IPS-20b (cell line): ENCODE measurements around the gene NSD2.

Experiments
- H3K27ac ChIP-seq: one replicate; pipeline ENCODE4 v1.5.1; 2013; ENCODE audit warnings: low read length
- H3K27me3 ChIP-seq: 2 replicates; pipeline ENCODE4 v1.6.1; 2013; ENCODE audit warnings: mild to moderate bottlenecking, low read length, inconsistent platforms; ENCODE audit not compliant: insufficient read depth
- H3K36me3 ChIP-seq: 2 replicates; pipeline ENCODE4 v1.6.1; 2013; ENCODE audit warnings: low read depth, mild to moderate bottlenecking, inconsistent platforms, low read length, moderate library complexity; ENCODE audit not compliant: insufficient read depth
- H3K4me1 ChIP-seq: 2 replicates; pipeline ENCODE4 v1.6.1; 2013; ENCODE audit warnings: mild to moderate bottlenecking, control low read depth, inconsistent platforms, low read length, moderate library complexity; ENCODE audit not compliant: insufficient read depth
- H3K4me3 ChIP-seq: 2 replicates; pipeline ENCODE4 v1.5.1; 2013; ENCODE audit warnings: mild to moderate bottlenecking, low read length, inconsistent platforms
- H3K9ac ChIP-seq: 2 replicates; pipeline ENCODE4 v1.6.1; 2013; ENCODE audit warnings: low read depth, mild to moderate bottlenecking, inconsistent platforms, low read length, moderate library complexity
- H3K9me3 ChIP-seq: 2 replicates; pipeline ENCODE4 v1.6.1; 2013; ENCODE audit warnings: mild to moderate bottlenecking, low read depth, low read length, inconsistent platforms; ENCODE audit not compliant: insufficient read depth

The NSD2 gene

DNA sequence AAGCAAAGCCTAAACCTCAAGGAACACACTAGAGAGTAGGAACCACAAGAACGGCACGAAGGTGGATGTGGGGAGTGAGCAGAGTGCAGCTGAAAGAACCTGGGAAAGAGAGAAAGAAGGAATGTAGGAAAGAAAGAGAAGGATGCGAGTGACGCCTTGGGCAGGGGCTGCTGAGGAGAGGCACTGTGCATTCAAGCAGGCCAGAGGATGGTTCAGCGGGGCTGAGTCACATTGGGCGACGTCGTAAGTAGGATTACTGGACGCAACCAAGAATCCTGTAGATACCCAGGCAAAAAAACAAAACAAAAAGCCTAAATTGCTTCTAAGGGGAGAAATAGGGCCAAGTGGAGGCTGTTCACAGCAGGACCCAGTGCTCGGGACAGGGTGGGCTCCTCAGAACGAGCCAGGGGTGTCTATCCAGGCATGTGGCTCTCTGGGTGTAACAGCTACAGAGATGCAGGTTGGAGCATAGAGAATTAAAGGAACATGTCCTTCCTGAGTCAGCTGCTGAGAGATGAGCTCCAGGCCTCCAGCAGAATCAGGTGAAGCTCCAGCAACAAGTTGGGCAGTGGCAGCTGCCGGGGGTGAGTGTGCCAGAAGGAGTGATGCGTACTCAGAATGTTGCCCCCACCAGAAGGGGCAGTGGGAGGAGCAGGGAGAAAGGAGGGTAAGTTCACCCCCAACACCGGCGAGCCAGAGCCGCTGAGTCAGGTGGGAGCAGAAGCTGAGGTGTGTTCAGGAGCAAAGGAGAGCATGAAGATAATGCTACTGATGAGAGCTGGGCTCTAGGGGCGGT, 98.9 kb downstream of the NSD2 start:
- Histone ChIP-seq H3K9me3 (no peaks in the 10 kb centered on the region), H3K9ac (no peak overlapping the region), H3K27ac (no peak overlapping the region), H3K36me3 (peaks cover 78% of the 10 kb centered on the region), H3K27me3 (no peaks in the 10 kb centered on the region), H3K4me1 (no peaks in the 10 kb centered on the region), H3K4me3 (no peak overlapping the region)

DNA sequence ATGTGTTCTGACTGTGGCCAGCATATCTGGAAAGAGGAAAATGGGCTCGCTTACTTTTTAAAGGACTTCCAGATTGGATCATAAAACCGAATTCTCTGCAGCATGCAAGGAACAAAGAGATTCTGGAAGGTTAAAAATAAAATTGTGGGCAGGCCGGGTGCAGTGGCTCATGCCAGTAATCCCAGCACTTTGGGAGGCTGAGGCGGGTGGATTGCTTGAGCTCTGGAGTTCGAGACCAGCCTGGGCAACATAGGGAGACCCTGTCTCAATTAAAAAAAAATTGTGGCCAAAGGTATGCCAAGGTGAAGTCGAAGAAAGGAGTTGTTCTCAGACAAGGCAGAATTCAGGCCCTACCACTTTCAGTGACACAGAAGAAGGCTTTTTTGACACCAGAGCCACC, 99.7 kb downstream of the NSD2 start:
- H3K27me3 ChIP-seq: no peaks in the 10 kb centered on the region
- no peaks in the 10 kb centered on the region for H3K9me3 ChIP-seq
- H3K9ac ChIP-seq: no peak overlapping the region

DNA sequence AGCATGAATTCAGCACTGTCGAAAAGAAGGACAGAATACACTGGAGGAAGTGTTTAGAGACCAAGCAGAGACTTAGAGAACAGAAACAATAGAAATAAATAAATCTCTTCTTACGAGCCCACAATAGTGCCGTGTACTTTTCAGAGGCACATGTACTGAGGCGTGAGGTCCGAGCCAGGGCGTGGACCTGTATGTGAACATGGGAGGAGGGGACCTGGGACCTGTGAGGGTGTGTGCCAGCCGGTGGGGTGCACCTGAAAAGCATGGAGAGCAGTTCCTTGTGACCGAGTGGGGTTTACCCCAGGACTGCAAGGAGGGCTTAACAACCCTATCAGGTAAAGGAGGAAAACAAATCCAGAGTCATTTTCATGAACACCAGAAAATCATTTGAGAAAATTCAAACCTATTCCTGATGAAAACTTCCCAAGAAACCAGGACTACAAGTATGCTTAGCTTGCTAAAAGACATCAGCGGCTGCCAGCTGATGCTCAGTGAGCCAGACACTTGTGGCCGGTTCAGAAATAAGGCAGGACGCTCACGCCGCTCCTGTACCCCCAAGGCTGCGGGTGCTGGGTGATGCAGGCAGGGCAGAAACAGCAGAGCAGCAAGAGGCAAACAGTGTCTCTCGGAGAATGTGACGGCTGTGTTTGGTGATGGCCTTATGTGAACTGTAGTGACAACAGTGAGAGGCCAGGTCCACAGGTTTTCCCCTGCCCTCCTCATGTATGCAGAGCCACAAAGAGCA, 100.4 kb downstream of the NSD2 start:
- Histone ChIP-seq H3K4me1 (no peaks in the 10 kb centered on the region), H3K27ac (no peak overlapping the region), H3K36me3 (peaks cover 81% of the 10 kb centered on the region), H3K4me3 (no peak overlapping the region), H3K9me3 (no peaks in the 10 kb centered on the region), H3K9ac (no peak overlapping the region), H3K27me3 (no peaks in the 10 kb centered on the region)

More for the DNA sequence above, 99.7 kb downstream of the NSD2 start:
- no peak overlapping the region for H3K27ac ChIP-seq
- no peaks in the 10 kb centered on the region for H3K4me1 ChIP-seq
- no peak overlapping the region for H3K4me3 ChIP-seq
- H3K36me3 ChIP-seq: peaks cover 78% of the 10 kb centered on the region

DNA sequence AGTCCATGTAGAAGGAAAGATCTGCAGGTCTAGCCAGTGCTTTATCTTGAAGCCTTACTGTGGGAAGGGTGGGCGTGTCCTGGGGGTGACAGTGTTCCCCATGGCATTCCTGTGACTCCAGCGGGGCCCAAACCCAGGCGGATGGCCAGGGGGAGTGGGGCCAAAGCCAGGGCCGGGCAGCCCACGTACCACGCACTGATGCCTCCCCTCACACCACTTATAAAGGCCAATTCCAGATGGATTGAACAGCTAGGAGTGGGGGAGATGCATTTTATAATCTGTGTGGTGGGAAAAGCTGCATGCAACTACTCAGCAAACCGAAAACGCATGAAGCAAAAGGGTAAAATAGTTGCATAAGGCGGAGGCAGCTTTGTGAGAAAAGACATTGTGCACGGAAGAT, 101.2 kb downstream of the NSD2 start:
- Histone ChIP-seq H3K4me1 (no peaks in the 10 kb centered on the region), H3K36me3 (peaks cover 88% of the 10 kb centered on the region), H3K4me3 (no peak overlapping the region), H3K9me3 (no peaks in the 10 kb centered on the region), H3K9ac (no peak overlapping the region), H3K27ac (no peak overlapping the region), H3K27me3 (no peaks in the 10 kb centered on the region)

DNA sequence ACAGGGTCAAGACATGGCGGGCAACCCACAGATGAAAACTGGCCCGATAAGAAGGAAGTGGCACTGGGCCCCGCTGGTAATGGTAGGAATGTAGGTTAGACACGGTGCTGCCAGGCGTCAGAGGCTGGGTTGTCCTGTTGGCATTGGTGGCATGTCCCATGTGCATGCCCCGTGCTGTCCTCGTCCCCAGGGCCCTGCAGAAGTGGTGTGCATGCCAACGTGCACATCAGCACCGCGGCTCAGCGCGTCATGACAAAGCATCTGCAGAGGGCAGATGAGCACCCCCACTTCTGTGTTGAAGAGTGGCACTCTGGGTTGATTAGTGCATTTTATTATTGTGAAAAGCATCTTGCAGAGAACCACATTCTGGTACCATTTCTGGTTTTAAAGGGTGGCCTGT, 102.0 kb downstream of the NSD2 start:
- Histone ChIP-seq H3K27me3 (no peaks in the 10 kb centered on the region), H3K27ac (no peak overlapping the region), H3K9me3 (no peaks in the 10 kb centered on the region)

DNA sequence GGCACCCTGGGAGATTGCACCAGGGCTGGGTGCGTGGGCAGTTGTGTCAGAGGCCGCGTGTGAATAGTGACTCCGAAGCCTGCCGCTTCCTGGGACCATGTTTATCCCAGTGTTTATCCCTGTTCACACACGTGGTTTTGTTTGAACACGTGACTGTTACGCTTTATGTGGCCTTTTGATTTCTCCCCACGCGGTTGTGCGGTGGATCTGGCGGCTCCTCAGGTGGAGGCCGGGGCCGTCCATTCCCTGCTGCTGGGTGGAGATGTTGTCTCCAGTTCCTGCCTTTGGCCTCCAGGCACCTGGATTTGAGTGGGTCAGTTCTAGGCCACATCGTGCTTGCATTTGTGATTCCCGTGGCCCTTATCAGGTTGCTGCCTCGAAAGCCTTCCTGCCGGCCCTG, 102.5 kb downstream of the NSD2 start:
- Histone ChIP-seq H3K4me1 (no peaks in the 10 kb centered on the region), H3K4me3 (no peak overlapping the region), H3K36me3 (peaks cover 87% of the 10 kb centered on the region), H3K27ac (no peak overlapping the region), H3K27me3 (no peaks in the 10 kb centered on the region), H3K9me3 (no peaks in the 10 kb centered on the region), H3K9ac (no peak overlapping the region)

More for the DNA sequence above, 102.0 kb downstream of the NSD2 start:
- Histone ChIP-seq H3K36me3 (peaks cover 87% of the 10 kb centered on the region), H3K4me1 (no peaks in the 10 kb centered on the region), H3K9ac (no peak overlapping the region), H3K4me3 (no peak overlapping the region)

DNA sequence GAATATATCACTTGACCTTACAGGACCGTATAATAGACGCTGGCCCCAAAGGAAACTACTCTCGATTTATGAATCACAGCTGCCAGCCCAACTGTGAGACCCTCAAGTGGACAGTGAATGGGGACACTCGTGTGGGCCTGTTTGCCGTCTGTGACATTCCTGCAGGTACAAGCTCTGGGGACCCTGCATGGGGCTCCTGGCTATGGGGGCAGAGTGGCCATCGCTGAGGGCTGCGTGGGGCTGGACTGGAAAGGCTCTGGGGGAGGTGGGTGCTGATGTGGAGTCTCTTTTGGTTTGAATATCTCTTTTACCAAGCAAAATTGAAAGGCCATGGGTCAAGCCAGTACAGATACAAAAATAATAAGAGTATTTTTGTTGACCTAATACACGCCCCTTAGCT, 103.6 kb downstream of the NSD2 start:
- Histone ChIP-seq H3K9ac (no peak overlapping the region), H3K27ac (no peak overlapping the region), H3K4me3 (no peak overlapping the region)

DNA sequence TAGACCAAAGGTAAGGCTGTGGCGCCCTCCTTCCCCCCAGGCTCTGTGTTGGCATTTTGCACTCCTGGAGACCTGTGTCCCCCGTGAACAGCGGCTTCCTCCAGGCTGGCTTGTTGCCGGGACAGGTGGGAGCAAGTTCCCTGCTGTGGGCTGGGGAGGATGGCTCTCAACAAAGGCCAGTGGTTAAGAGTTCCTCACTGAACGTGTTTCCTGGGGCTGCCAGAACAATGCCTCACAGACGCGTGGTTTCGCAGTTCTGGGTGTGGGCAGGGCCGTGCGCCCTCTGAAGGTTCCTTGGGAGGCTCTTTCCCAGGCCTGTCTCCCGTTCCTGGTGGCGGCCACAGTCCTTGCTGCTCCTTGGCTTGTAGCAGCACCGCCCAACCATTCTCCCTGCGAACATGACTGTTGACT, 104.2 kb downstream of the NSD2 start:
- Histone ChIP-seq H3K36me3 (peaks cover 88% of the 10 kb centered on the region), H3K4me3 (no peak overlapping the region)

More for the DNA sequence above, 103.6 kb downstream of the NSD2 start:
- Histone ChIP-seq H3K27me3 (no peaks in the 10 kb centered on the region), H3K36me3 (peaks cover 88% of the 10 kb centered on the region), H3K4me1 (no peaks in the 10 kb centered on the region), H3K9me3 (no peaks in the 10 kb centered on the region)

DNA sequence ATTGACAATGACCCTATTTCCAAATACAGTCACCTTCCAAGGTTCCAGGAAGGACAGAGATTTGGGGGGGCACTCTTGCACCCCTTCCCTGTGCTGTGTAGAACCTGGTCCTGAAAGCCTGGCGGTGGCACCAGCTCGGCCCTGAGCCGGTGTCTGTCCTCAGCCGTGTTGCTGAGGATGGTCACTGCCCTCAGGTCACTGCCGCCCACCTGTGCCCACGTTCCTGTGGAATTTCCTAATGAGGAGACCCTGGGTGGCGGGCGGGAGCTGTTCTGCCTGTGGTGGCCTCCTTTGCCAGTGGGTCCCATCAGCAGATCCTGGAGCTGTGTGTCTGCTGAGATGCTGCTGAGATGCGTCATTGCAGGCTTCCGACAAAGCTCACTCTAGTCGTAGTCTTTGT, 104.7 kb downstream of the NSD2 start:
- H3K4me3 ChIP-seq: no peak overlapping the region
- H3K36me3 ChIP-seq: peaks cover 88% of the 10 kb centered on the region
- H3K9ac ChIP-seq: no peak overlapping the region
- H3K27ac ChIP-seq: no peak overlapping the region
- H3K9me3 ChIP-seq: no peaks in the 10 kb centered on the region
- H3K27me3 ChIP-seq: no peaks in the 10 kb centered on the region
- no peaks in the 10 kb centered on the region for H3K4me1 ChIP-seq

More for the DNA sequence above, 104.2 kb downstream of the NSD2 start:
- H3K9me3 ChIP-seq: no peaks in the 10 kb centered on the region
- no peaks in the 10 kb centered on the region for H3K4me1 ChIP-seq
- no peaks in the 10 kb centered on the region for H3K27me3 ChIP-seq
- H3K9ac ChIP-seq: no peak overlapping the region
- no peak overlapping the region for H3K27ac ChIP-seq

DNA sequence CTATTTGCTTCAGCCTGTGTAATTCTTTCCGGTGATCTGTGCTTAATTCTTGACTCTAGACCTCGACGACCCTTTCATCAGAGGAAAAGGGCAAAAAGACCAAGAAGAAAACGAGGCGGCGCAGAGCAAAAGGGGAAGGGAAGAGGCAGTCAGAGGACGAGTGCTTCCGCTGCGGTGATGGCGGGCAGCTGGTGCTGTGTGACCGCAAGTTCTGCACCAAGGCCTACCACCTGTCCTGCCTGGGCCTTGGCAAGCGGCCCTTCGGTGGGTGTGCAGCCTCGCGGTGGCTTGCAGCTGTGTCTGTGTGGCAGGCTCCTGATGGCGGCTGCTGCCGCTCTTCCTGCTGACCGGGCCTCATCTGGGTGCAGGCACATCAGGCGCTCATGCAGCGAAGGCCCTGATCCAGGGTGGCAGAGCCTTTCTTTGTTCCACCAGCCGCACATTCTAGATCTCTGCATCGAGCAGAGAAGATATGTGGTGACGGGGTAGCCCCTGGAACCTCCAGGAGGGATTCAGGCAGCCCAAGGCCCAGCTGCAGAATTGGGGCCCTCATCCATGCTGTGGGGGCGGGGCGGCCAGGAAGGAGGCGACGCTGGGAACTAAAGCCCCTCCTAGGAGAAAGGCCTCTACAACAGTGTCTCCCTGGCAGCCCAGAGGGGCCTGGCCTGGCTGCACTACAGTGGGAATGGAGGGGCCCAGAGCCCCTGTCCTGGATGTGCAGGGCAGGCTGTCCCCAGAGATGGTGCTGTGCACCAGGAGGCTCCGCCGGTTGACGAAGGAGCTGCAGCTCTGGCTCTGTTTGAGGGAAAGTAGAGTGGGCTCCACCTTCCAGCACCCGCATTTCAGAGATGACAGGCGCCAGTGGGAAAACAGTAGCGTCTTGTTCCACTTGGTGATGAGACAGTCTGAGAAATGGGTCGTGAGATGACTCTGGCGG, 105.5 kb downstream of the NSD2 start:
- H3K9me3 ChIP-seq: no peaks in the 10 kb centered on the region
- no peaks in the 10 kb centered on the region for H3K27me3 ChIP-seq
- H3K27ac ChIP-seq: no peak overlapping the region
- H3K36me3 ChIP-seq: peaks cover 91% of the 10 kb centered on the region
- no peaks in the 10 kb centered on the region for H3K4me1 ChIP-seq
- no peak overlapping the region for H3K4me3 ChIP-seq
- H3K9ac ChIP-seq: no peak overlapping the region

DNA sequence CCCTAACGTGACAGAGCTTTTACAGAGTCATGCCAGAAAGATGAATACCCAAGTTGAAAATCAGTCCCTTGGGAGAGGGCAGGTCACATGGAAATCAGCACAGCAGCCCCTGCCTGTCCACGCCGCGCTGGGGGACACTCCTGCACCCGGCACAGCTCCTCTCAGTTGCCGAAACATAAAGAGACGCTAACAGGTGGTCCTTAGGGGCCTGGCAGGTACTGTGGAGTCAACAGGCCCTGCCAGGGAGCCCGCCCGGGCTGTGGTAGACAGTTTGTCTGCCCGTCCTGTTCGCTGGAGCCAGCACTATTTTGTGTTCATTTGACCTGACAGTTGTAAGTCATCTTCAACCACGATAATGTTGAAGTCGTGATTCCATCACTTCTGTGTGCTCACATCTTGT, 107.0 kb downstream of the NSD2 start:
- Histone ChIP-seq H3K9ac (no peak overlapping the region), H3K9me3 (no peaks in the 10 kb centered on the region), H3K27ac (no peak overlapping the region), H3K4me3 (no peak overlapping the region), H3K4me1 (no peaks in the 10 kb centered on the region), H3K36me3 (peaks cover 93% of the 10 kb centered on the region), H3K27me3 (no peaks in the 10 kb centered on the region)
